GM18873 (cell line): ENCODE data around the gene NPC2.
"Not testable (repeated sequence)": the region's sequence is repeated elsewhere in the genome, so short reads cannot be mapped to it uniquely, and the experiment has no call there.

Experiments used
- ATAC-seq: cut with Tn5 transposase; IDR thresholded peaks from one replicate; pipeline ENCODE4 v1.9.1; 2021; ENCODE audit warnings: mild to moderate bottlenecking, moderate library complexity, moderate number of reproducible peaks; ENCODE audit not compliant: unreplicated experiment, low FRiP score

Gene NPC2

DNA sequence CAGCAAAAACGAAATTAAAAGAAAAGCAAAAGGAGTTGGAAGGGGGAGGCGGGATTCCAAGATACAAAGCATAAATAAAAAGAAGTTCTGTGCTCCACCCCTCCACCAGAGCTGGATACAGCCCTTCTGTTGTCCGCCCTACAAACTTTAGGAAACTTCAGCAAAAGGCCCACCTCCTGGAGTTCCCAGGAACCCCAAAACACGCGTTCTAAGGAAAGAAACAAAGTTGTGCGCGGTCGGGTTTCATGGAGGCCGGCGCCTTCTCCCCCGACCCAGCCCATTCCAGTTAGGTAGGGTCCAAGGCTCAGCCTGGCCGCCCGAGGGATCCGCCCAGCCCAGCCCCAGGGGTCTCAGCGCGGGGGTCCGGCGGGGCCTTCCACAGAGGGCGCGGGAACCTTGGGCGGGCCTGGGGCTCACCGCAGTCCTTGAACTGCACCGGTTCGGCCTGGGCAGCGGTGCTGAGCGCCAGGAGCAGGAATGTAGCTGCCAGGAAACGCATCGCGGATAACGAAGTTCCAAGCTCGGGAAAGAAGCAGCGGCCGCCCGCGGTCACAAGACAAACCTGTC is at the start of gene NPC2:
NPC2 (minus strand) TSS at position 530 of the 567 bp plus-strand sequence; CDS start at position 499, 31 bp downstream.
- ATAC-seq: no peak

DNA sequence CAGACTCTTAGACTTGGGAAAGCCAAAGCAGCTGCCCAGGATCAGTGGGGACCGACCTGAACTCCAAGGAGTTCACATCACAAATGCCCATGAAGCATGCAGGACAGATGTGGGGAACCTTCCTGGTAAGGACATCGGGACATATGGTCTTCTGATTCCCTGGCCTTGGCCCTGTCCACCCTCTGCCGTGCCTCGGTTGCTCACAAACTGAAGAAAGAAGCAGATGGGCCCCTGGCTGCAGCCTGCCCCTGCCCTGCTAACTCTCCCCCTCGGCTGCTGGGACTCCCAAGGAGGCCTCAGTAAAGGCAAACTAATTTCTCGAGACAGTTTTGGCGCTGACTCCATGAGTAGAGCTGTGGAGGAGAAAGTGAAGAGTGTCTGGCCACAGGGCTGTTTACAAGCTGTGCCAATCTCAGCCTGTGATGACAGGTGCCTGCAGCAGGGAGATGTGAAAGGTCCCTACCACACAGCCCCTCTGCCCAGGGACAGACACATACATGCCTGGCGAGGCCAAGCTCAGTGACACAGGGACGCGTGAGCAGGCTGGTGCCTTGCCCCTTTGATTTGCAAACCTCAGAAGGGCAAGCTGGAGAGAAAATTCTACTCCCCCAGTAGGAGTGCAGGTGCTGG is 49.1 kb upstream of the NPC2 start:
- ATAC-seq: no peak

DNA sequence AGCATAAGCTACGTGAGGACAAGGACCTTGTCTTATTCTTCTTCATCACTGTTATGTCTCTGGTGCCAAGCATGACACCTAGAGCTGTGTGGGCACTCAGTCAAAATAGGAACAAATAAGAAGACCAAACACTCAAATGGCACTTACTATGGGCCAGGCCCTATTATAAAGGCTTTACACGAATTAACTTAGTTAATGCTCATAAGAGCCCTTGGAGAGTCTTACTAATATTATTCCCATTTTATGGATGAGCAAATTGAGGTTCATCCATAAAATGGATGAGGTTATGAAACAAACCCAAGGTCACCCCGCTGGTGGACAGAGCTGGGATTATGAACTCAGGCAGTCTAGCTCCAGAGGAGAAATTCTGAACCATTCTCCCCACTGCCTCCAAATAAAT is 48.1 kb upstream of the NPC2 start:
- no peak for ATAC-seq

DNA sequence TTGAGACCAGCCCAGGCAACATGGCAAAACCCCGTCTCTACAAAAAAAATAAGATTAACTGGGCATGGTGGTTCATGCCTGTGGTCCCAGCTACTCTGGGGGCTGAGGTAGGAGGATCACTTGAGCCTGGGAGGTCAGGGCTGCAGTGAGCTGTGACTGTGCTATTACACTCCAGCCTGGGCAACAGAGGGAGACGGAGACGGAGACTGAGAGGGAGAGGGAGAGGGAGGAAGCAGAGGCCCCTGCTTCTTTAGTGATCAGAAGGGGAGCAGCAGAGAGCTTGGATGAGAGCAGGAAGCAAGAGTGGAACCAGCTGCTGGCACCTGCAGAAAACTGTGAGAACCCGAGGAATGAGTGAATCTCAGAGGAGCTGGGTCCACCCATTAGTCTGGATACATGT is 46.4 kb upstream of the NPC2 start:
- ATAC-seq: no peak

DNA sequence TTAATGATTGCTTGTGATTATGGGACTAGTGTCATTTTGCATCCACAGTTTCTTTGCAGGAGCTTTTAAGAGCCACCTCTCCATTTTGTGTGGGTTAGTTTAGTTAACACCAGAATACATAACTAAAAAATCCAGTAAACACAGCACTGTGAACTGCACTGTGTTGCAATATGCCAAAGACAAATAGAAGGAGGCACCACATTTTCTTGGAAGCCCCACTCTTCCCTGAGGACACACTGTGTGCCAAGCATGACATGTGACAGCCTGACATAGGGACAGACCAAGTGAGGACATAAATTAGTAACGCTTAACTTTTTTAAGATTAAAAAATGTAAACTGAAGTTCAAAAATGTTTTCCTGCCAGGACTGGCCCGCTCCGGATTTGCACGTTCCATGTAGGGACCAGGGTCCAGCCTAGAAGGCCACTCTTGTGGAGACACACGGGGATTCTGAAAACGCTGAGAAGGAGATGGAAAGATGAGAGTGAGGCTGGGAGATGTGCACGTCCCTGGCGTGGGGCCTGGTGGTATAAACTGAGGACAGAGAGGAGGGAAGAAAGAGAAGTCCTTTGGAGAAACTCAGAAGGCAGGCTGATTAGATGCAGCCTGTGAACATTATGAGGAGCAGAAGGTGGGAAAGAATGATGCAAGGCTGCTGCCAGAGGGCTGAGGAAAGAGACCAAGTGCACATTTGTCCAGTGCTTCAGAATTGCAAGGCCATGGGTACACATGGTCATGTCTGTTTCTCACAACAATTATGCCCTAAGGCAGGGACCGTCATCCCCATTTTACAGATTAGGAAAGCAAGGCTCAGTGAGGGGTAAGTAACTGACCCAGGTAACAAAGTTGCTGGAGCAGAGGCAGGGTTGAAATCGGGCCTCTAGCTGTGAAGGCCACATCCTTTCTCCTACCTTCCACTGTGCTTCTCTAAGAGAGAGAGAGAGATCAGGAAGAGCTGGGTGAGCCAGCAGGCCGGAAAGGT is 45.6 kb upstream of the NPC2 start:
- ATAC-seq: no peak

DNA sequence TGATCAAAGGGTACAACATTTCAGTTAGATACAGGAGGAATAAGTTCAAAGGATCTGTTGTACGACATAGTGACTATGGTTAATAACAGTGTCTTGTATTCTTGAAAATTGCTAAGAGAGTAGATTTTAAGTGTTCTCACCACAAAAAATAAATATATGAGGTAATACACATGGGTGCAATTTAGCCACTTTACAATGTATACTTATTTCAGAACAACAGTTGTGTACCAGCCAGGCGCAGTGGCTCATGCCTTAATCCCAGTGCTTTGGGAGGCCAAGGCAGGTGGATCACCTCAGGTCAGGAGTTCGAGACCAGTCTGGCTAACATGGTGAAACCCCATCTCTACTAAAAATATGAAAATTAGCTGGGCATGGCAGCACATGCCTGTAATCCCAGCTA is 43.2 kb upstream of the NPC2 start:
- not testable (repeated sequence) for ATAC-seq

DNA sequence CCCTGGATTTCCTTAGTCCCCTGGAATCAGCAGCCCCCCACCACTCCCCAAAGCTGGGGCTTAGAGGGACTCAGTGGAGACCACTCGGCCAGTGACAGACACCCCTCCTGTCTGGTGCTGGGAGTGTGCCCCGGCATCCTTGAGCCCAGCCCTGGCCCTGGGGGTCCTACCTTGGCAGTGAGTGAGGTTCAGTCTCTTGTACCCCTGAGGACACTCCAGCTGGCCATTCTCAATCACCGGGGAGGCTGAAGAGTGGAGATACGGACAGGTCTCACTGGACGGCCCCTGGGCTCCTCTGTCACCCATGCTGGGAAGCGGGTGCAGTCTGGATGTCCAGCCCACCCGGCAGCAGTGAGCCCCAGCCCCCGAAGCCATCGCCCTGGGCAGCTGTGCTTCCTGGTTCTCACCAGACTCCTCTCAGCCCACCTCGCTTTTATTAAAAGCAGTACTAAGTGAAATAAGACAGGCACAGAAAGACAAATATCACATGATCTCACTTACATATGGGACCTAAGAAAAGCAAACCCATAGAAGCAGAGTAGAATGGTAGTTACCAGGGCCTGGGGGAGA is 42.7 kb upstream of the NPC2 start:
- ATAC-seq: no peak

DNA sequence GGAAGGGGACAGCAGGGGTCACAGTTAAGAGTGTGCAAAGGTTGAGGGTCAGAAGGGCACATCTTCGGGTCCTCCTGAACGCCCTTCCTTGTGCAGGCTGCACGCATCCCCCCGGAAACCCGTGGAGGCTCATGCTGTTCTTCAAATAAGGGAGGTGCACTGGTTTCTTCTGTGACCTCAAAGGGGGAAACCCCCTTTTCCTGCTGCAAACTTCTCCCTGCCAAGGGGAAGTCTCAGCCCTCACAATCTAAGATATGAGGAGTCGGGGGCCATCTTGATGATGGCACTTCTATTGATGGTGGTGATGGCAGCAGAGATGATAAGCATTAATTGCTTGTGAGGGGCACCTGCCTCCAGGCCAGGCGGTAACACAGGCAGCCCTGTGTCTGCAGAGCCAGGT is 40.5 kb upstream of the NPC2 start:
- ATAC-seq: no peak

DNA sequence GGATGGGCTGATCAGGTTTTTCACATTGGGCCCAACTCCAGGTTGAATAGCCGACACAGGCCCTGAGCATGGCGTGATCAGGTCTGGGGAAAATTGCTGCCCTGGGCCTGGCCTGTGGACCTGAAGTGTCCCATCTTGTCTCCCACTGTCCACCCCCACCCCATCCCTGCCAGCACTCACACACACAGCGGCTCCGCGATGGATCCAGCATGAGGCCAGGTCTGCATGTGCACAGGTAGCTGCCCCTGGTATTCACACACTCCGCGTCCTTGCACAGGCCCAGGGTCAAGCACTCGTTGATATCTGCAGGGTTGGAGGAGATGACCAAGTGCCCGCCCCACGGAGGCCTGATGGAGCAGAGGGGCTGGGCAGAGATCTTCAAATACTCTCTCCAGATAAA is 39.1 kb upstream of the NPC2 start:
- no peak for ATAC-seq

DNA sequence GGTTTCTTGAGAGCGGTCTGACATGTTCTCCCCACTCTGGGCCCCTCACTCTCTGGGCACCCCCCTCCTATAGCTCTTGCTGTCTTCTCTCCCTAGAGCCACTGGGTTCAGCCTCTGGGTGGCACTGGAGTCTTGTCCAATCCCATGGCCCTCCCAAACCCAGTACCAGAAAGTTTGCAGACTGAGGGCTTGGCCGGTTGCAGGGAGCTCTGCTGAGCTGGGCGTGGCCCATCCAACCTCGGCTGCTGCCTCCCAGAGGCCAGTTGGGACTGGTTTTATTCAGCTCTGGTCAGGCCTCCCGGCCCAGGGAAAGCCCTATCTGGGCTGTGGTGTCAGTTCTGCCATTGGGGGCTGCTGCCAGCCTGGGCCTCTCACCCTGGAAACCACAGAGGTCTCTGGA is 38.4 kb upstream of the NPC2 start:
- ATAC-seq: no peak

DNA sequence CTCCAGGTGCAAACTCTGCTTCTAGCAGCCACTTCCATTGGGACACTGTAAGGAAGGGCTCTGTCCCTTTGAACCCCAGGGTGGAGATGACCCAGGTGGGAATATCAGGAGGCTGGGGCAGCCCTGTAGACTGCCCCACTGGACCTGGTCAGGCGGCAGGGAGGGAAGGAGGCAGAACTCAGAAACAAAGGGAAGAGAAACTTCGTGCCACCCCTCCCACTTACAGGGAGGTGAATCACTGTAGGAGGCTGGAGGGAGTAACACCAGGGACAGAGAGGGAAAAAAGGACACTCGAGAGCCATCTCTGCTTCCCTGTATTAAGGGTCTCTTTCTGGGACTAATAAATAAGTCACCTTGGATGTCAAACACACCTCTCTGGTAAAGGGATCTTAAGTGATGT is 37.9 kb upstream of the NPC2 start:
- ATAC-seq: no peak

DNA sequence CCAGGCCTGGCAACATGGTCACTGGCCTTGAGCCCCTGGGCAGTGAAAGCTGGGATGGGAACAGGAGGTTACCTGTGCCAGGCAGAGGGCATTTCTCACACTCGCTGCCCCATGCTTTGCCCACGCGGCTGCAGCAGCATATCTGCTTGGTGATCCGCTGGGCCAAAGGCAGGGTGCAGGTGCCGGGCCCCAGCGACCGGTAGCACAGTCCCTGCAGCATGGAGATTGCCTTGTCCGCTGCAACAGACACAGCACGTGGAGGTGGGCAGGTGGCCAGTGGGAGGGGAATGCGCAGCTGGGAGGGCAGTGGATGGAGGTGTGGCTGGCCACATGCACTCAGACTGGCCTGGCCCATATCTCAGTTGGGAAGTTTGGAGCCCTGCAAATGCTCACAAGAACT is 35.8 kb upstream of the NPC2 start:
- no peak for ATAC-seq

DNA sequence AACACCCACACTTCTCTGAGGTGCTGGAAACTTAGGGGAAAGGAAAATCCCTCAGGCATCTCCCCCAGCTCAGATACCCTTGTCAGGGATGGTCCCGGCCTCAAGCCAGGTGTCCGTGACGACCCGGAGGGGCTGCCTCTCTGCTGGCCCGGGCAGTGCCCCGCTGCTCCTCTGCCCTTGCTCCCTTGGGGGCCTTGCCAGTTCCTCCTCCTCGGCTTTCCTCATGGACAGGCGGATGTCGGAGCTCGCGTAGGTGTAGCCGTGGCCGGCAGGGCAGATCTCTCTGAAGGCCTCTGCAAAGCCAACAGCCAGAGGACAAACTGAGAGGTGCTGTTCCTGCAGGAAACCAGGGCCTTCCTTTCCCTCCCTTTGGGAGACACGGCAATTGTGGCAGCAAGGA is 35.3 kb upstream of the NPC2 start:
- ATAC-seq: no peak

DNA sequence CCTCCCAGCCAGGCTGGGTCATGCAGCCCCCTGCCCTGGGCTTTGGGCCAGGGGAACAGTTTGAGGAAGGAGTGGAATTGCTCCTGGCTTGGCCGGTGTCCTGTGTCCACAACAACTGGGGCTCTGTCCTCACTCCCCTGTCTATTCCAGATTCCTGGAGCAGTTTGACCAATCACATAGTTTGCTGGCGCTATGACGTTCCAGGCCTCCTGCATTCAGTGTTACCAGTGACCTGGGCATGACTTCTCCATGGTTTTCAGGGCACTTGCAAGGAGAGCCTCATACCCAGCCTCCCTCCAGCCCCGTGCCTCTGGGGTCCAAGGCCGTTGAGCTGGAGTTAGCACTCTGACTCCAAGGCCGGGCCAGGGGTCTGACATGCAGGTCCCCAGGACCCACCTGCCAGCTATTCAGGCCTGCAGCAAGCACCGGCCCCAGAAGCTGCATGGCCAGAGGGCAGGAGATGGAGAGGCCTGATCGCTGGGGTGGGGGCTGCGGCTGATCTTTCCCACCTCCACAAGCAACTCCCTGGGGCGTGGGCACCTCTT is 34.7 kb upstream of the NPC2 start:
- ATAC-seq: no peak

DNA sequence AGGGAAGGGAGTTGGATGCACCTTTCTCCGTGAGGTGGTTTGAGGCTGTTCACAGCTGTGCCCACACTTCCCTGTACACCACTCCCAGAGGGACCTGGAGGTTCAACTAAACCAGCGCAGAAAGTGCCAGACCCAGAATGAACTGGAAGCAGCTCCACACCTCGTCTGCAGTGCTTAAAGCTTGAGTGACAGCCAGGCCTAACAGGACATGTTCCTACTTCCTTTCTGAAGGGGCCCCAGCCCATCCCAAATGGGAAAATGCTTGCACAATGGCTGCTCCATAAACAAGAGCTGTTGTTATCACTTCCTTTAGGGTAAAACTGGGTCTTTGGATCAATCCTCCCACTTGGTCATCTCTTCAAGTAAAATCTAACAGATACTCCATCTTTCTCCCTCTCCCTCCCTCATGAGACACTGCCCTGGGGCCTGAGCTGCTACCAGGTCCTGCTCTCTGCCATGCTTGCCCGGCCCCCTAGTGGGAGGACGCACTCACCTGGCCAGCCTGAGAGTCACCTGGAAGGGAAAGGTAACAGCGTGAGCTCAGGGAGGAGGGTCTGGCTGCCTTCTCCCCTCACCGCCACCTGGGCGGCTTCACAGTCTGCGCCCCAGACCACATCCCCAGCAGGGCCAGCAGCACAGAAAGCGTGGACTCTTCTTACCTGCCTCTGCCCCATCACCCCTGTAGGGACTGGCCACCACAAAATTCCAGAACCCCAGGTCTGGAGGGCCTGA is 33.9 kb upstream of the NPC2 start:
- ATAC-seq: no peak

DNA sequence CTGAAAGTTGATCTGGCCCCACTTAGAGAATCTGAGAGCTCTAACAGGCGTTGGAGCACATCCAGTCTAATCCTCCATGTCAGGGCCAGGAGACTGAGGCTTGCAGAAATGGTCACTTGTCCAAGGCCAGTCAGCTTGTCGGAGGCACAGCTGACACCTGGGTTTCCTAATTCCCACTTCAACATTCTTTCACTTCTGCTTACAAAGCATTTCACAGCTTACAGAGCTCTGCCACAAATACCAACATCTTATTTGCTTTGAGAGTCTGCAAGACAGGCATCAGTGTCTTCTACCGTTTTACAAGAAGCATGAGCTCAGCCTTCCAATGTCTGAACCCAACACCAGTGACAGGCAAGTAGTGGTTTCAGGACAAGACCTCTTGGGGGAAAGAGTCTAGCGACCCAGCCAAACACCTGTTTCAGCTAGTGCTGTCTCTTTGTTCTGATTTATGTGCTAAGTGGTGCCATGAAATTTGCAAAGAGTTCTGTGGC is 32.3 kb upstream of the NPC2 start:
- no peak for ATAC-seq

DNA sequence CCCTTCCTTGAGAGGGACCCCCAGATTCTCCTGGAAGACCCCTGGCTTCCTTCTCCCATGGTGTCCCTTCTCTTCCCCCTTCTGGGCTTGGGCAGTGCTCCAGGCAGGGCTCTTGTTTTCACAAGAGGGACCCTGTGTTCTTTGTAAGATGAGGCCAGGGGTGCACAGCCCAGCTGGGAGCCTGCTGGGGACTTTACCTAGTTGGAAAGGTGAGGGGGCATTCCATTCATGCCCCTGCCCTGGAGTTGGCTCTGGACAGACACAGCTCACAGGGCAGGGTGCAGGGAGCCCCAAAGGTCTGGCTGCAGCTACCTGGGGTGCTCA is 31.7 kb upstream of the NPC2 start:
- no peak for ATAC-seq

DNA sequence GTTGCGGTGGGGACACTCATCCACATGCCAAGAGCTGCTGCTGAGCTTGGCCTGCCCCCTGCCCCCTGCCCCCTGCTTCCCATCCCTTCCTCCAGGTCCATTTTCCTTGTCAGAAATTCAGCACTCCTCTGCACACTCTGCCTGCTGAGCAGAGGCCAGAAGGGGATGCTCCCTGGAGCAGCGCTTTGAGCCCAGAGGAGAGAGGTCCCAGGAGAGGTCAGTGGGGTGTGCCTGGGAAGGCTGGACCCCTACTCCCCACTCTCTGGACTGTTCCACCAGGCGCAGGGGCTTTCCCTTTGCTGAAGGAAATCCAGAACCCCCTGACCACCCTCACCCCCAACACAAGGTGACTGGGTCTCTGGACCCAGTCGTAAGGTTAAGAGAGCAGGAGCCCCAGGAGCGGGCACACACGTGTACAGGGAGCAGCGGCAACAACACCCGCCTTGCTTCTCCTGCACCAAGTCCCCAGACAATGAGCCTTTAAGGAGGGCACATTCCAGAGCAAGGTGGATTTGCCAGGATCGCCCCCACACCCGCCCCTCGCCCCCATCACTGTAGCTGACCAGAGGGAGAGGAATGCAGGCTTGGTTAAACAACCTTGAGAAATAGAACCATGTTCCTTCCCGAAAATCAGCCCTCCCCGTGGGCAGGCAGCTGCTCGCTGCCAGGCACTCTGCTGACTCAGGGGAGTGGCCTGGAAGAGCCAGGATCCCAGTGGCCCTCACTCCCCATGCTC is 31.1 kb upstream of the NPC2 start:
- no peak for ATAC-seq

DNA sequence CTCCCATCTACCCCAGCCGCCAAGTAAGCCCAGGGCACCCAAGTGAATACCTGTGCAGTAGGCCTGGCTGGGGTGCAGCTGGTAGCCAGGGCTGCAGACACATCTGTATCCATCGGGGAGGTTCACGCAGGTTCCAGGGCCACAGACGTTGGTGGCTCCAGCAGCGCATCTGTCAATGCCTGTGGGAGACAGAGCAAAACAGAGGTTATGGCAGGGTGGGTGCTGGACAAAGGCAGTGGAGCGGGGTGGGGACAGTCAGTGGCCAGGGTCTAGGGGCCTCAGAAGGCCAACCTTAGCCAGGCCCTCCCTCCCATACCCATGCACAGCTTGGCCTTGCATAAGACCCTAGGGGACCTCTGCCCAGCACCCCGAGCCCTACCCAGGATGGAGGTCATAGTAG is 29.6 kb upstream of the NPC2 start:
- no peak for ATAC-seq

DNA sequence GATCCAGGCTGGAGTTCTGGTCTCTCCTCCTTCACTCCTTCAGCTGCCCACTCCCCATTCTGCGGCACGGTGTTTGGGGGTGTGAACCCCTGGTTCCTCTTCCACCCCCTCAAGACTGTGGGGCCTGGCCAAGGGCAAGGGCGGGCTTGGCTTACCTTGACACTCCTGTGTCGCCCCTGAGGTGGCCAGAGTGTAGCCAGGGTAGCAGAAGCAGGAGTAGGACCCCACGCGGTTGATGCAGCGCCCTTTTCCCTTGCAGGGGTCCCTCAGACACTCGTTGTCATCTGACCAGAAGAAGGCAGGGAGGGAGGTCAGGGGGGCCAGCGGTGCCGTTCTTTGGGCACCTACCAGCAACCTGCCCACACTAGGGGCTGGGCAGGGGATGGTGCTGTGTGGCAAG is 28.7 kb upstream of the NPC2 start:
- ATAC-seq: no peak
